Measurements from ENCODE around the gene ATP8A1.

DNA sequence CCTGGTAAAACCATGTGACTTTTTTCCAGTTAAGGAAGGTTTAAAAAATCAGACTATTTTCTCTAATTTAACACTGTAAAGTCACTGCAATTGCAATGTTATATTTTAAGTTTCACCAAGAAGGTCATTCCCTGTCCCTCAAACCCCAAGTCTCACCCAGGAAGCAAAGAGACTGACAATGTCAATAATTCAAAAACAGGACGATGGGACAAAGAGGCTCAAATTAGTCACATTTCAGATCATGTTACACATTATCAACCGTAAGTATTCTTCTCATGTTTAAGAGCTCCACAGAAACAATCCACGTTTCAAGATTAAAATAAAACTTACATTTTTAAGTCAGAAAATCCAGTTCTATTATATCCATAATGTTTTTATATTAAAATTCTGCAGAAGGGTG, 246.5 kb downstream of the ATP8A1 start:
- TF ChIP-seq POLR2AphosphoS5 (IDR thresholded peaks at IDR 0.05; ENCODE audit: borderline replicate concordance, low read depth, low read length) (no peak), EZH2 (IDR thresholded peaks at IDR 0.05) (no peak)
